Activated CD4-positive, alpha-beta T cell treated with anti-CD3 and anti-CD28 coated beads for 24 hours (primary cell): ENCODE results near the gene SLC22A14.

Experiments used
- DNase-seq, 2 donors: peaks; one replicate each; pipeline ENCODE4 v3.0.0-alpha.2; 2020; ENCODE audit warnings: low read depth in 2 of 2

The SLC22A14 gene

GRCh38 chr3:38345879-38346586 lies 63.9 kb downstream of the SLC22A14 start:
- no peak for DNase-seq

GRCh38 chr3:38346587-38347410 lies 64.7 kb downstream of the SLC22A14 start, which contains the start of gene XYLB:
Gene XYLB, plus strand, starts transcription at chr3:38346785. Its CDS starts 84 bp downstream, at chr3:38346869.
- peak; percentile 60 to 75 for DNase-seq

DNA sequence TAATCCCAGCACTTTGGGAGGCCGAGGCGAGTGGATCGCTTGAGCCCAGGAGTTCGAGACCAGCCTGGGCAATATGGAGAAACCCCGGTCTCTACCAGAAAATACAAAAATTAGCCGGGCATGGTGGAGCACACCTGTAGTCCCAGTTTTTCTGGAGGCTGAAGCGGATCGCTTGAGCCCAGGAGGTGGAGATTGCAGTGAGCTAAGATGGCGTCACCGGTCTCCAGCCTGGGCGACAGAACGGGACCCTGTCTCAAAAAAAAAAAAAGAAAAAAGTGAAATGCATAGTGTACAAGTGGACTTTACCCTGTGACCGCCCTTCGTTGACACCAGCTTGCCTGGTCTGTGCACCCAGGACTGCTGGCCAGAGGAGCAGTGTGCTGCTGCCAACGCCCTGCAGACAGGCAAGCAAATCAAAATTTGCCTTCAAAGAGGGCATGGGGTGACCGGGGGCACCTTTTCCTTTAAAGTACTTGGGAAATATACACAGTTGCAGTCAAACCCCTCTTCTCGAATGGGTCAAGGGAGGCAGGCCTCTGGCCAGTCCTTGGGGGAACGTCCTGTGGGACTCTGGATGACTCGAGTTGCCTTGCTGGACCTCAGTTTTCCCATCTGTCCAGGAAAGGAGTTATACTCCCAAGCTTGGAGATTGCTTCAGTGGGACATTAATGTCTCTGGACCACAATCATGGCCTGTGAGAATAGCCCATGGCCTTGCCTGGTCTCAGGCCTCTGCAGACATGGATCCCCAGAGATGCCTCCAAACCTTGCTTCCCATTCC lies 65.5 kb downstream of the SLC22A14 start:
- no peak for DNase-seq

GRCh38 chr3:38348903-38349302 lies 66.8 kb downstream of the SLC22A14 start:
- no peak for DNase-seq

DNA sequence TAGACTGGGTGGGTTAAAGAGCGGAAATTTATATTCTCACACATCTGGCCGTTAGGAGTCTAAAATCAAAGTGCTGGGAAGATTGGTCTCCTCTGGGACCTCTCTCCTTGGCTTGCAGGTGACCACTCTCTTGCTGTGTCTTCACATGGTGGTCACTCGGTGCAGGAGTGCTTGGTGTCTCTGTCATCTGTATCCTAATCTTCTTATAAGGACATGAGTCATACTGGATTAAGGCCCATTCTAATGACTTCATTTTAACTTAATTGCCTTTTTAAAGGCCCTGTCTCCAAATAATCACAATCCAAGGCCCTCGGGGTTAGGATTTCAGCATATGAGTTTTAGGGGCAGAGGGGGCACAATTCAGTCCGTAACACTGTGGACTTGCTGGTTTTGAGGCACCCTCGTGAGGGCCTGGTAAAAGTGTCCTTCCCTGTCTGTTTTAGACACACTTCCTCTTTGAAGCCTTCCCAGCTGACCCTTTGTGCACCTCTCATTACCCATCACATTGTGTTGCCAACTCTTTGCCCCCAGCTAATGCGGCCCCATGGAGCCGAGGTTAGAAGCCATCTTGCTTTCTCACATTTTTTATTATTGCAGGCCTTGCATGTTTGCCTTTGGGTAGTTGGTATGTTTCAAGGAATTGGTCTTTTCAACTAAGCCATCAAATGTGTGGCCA lies 67.7 kb downstream of the SLC22A14 start:
- DNase-seq: no peak

- DNase-seq: no peak
Observed at GRCh38 chr3:38353151-38353550, 71.1 kb downstream of the SLC22A14 start.

- no peak for DNase-seq
Observed at GRCh38 chr3:38354588-38355330, 72.7 kb downstream of the SLC22A14 start.

GRCh38 chr3:38359038-38359437 lies 76.9 kb downstream of the SLC22A14 start:
- DNase-seq: no peak

- DNase-seq: no peak
Observed at GRCh38 chr3:38360345-38360744, 78.3 kb downstream of the SLC22A14 start.

GRCh38 chr3:38361496-38361895 lies 79.4 kb downstream of the SLC22A14 start:
- DNase-seq: no peak

GRCh38 chr3:38362825-38363224 lies 80.7 kb downstream of the SLC22A14 start:
- no peak for DNase-seq

DNA sequence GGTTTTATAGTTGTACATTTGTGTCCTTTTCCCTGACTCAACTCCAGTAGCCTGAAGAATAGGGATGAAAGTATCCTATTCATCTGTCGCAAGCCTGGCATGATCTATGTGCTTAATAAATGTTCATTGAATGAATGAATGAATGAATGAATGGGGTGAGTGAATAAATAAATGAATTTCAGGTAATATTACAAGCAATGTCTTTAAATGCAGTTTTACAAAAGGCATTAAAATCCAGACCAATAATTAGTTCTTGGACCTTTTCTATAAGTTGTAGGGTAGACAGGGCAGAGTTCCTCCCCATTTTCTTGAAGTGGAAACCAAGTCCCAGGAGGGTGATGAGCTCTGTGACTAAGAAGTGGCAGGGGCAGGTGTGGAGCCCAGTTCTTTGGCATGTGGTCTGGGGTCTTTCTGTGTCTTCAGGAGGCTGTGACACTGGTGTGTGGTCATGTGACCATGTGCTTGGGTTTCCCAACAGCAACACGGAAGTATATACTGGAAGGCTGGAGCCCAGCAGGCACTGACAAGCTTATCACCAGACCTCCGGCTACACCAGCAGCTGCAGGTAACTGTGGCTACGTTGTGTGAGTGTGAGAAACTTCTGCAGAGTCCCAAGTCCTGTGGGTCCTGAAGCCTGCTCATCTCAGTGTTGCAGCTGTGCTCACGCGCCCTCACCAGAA lies 82.8 kb downstream of the SLC22A14 start:
- DNase-seq: no peak

- no peak for DNase-seq
Observed at GRCh38 chr3:38365469-38366062, 83.5 kb downstream of the SLC22A14 start.

- no peak for DNase-seq
Observed at GRCh38 chr3:38366082-38366481, 84.0 kb downstream of the SLC22A14 start.

GRCh38 chr3:38367779-38368178 lies 85.7 kb downstream of the SLC22A14 start:
- DNase-seq: no peak
